ENCODE data around the gene C17orf114.

Gene C17orf114

GRCh38 chr17:4788159-4788806, 13.8 kb downstream of the C17orf114 start:
- peak; percentile 29 for DNase-seq (ENCODE audit: low read depth)

- DNase-seq (ENCODE audit: low read depth) = no peak
Measured at GRCh38 chr17:4786516-4786915, 15.6 kb downstream of the C17orf114 start.

- DNase-seq (ENCODE audit: low read depth) = peak; percentile 62
Measured at GRCh38 chr17:4786106-4786511, 16.0 kb downstream of the C17orf114 start, which contains the start of gene VMO1. TSS of gene VMO1 (minus strand) at chr17:4786364. CDS start at chr17:4786352, 12 bp downstream.

- no peak for DNase-seq (ENCODE audit: low read depth)
Measured at GRCh38 chr17:4785311-4786105, 16.6 kb downstream of the C17orf114 start.

GRCh38 chr17:4782652-4783051, 19.5 kb downstream of the C17orf114 start:
- no peak for DNase-seq (ENCODE audit: low read depth)

- no peak for DNase-seq (ENCODE audit: low read depth)
Measured at GRCh38 chr17:4780325-4780955, 21.7 kb downstream of the C17orf114 start.

- peak; percentile 88 for DNase-seq (ENCODE audit: low read depth)
Measured at GRCh38 chr17:4777969-4778760, 24.0 kb downstream of the C17orf114 start.

- DNase-seq (ENCODE audit: low read depth) = no peak
Measured at GRCh38 chr17:4772235-4772613, 29.9 kb downstream of the C17orf114 start.

GRCh38 chr17:4771519-4772234, 30.5 kb downstream of the C17orf114 start, which contains the start of gene TM4SF5:
TSS of gene TM4SF5 (plus strand) at chr17:4771886. CDS start at chr17:4771923, 37 bp downstream.
- no peak for DNase-seq (ENCODE audit: low read depth)

- peak; percentile 29 for DNase-seq (ENCODE audit: low read depth)
Measured at GRCh38 chr17:4769628-4770027, 32.5 kb downstream of the C17orf114 start.

- no peak for DNase-seq (ENCODE audit: low read depth)
Measured at GRCh38 chr17:4768298-4768697, 33.8 kb downstream of the C17orf114 start.

GRCh38 chr17:4766723-4767122, 35.4 kb downstream of the C17orf114 start:
- DNase-seq (ENCODE audit: low read depth) = no peak

- peak; percentile 10 for DNase-seq (ENCODE audit: low read depth)
Measured at GRCh38 chr17:4766201-4766600, 35.9 kb downstream of the C17orf114 start.

- no peak for DNase-seq (ENCODE audit: low read depth)
Measured at GRCh38 chr17:4764595-4764994, 37.5 kb downstream of the C17orf114 start.

GRCh38 chr17:4759776-4760236, 42.3 kb downstream of the C17orf114 start:
- DNase-seq (ENCODE audit: low read depth) = no peak

- no peak for DNase-seq (ENCODE audit: low read depth)
Measured at GRCh38 chr17:4753392-4753791, 48.7 kb downstream of the C17orf114 start.

GRCh38 chr17:4751932-4752331, 50.2 kb downstream of the C17orf114 start:
- DNase-seq (ENCODE audit: low read depth) = peak; percentile 58

Measured in amniotic epithelial cell (primary cell).